NCI-H2029 (cell line): ENCODE measurements around the gene METTL16.
"Not testable (repeated sequence)": the region's sequence is repeated elsewhere in the genome, so short reads cannot be mapped to it uniquely, and the experiment has no call there.

Source experiments
- DNase-seq: peaks from one replicate; lab custom pipeline; 2025; lab: John Stamatoyannopoulos, UW

Gene METTL16, protein sequence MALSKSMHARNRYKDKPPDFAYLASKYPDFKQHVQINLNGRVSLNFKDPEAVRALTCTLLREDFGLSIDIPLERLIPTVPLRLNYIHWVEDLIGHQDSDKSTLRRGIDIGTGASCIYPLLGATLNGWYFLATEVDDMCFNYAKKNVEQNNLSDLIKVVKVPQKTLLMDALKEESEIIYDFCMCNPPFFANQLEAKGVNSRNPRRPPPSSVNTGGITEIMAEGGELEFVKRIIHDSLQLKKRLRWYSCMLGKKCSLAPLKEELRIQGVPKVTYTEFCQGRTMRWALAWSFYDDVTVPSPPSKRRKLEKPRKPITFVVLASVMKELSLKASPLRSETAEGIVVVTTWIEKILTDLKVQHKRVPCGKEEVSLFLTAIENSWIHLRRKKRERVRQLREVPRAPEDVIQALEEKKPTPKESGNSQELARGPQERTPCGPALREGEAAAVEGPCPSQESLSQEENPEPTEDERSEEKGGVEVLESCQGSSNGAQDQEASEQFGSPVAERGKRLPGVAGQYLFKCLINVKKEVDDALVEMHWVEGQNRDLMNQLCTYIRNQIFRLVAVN

GRCh38 chr17:2511462-2512369, at the start of gene METTL16:
METTL16 (minus strand) TSS chr17:2511888; CDS start chr17:2502331, 9,557 bp downstream.
- DNase-seq: peak; percentile 94

GRCh38 chr17:2560658-2561057, 49.0 kb upstream of the METTL16 start:
- DNase-seq: no peak

DNA sequence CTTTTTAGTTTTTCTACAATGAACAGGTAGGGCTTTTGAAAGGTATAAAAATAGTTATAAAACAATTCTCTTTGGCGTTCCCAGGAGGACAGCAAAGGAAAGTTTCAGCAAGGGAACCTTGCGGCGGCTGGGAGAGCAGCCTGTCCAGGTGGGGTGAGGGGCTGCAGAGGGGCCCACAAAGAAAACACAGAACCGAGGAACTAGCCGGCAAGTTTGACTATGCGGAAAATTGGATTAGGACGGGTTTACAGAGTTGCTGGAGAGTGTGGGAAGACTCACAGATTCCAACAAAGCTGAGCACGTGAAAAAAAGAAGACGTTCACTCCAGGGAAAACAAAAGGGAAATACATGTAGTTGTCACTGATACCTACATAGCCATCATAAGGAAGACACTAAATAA, 40.2 kb upstream of the METTL16 start:
- no peak for DNase-seq

DNA sequence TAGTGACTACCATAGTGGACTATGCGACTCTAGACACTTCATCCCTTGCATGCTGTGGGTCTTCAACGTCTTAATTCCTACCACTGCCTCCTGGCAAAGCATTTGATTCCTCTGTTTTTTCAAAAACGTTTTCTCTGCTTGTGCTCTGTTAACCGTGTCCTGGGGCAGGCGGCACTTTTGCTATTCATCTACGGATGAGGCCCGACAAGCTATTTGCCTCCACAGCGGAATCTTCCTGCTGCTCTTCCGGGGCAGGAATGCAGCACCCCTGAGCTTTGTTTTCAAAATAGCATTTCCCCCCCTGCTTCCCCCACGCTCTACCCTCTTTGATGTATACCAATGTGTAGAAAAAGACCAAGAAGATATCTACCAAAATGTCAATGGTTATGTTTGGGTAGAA, 39.8 kb upstream of the METTL16 start:
- no peak for DNase-seq

DNA sequence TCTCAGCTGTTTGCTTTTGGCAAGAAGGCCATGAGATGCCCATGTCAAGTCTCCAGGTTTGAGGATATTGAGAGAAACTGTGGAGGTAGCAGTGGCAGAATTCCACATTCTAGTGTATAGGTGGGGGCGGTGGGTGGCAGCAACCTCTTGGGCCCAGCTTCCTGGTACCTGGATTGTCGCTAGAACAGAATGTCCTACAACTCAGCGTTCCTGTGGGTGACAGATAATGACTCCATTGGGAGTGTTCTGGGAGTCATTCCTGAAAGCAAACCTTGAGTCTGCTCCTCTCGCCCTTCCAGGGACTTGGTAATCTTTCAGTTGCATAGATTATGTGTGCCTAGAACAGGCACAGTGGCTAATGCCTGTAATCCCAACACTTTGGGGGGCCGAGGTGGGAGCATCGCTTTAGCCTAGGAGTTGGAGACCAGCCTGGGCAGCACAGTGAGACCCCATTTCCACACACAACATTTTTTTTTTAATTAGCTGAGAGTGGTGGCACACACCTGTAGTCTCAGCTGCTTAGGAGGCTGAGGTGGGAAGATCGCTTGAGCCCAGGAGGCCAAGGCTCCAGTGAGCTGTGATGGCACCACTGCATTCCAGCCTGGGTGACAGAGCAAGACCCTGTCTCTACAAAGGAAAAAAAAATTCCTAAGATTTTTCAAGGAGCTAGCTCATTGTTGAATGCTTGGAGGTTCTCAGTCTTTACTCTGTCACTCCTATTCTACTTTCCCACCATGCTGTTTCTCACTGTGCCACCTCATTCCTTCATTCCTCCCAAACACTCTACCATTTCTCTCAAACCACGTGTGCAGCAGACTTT, 37.9 kb upstream of the METTL16 start:
- DNase-seq: no peak

DNA sequence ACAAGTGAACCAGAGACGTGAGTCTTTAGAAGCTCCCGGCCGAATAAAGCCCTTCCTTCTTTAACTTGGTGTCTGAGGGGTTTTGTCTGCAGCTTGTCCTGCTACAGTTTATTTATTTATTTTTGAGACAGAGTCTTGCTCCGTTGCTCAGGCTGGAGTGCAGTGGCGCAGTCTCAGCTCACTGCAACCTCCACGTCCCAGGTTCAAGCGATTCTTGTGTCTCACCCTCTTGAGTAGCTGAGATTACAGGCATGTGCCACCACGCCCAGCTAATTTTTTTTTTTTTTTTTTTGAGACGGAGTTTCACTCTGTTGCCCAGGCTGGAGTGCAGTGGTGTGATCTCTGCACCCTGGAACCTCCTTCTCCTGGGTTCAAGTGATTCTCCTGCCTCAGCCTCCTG, 36.3 kb upstream of the METTL16 start:
- not testable (repeated sequence) for DNase-seq

GRCh38 chr17:2547176-2547575, 35.5 kb upstream of the METTL16 start:
- no peak for DNase-seq

GRCh38 chr17:2545393-2545792, 33.7 kb upstream of the METTL16 start:
- no peak for DNase-seq

DNA sequence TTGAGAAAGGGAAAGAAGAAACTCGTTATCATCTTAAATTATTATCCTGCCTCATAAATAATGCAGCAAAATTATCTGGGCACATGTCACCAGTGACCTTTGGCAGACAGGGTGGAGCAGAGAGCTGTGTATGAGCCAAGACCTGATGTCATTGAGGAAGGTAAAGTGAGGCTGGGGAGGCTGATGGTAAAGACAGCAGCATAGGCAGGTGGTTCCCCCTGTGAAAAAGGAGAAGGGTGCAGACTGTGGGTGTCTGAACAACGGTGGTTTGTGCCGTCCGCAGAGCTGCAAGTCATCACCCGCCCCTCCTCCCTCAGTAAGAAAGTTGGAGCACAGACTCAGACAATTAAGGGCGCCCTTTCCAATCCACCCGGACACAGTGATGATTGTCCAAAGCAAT, 30.8 kb upstream of the METTL16 start:
- DNase-seq: no peak

DNA sequence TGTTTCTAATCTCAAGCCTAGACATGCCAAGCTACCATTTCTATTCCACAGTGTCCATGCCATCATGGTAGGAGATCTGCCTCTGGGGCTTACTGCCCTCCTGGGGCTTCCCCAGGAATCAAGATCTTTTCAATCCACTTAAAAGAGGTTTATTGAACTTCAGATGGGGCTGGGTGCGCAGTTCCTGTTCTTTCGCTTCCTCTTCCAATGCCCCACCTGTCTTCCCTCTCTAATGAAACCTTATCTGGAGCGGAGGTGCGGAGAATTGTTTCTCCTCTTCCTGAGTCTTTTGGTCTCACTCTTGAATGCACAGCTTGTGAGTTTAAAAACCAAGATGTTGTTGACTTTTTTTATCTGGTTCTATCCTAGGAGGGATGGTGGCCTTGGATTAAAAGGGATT, 30.4 kb upstream of the METTL16 start:
- DNase-seq: no peak

DNA sequence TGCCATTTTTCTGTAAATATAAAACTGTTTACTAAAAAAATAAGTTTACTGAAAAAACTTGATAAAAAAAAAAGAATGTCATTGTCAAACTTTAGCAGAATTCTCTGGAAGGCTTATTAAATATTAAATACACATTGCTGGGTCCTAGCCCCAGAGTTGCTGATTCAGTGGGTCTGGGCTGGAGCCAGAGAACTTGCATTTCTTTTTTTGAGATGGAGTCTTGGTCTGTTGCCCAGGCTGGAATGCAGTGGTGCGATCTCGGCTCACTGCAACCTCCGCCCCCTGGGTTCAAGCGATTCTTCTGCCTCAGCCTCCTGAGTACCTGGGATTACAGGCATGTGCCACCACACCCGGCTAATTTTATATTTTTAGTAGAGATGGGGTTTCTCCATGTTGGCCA, 25.9 kb upstream of the METTL16 start:
- DNase-seq: not testable (repeated sequence)

DNA sequence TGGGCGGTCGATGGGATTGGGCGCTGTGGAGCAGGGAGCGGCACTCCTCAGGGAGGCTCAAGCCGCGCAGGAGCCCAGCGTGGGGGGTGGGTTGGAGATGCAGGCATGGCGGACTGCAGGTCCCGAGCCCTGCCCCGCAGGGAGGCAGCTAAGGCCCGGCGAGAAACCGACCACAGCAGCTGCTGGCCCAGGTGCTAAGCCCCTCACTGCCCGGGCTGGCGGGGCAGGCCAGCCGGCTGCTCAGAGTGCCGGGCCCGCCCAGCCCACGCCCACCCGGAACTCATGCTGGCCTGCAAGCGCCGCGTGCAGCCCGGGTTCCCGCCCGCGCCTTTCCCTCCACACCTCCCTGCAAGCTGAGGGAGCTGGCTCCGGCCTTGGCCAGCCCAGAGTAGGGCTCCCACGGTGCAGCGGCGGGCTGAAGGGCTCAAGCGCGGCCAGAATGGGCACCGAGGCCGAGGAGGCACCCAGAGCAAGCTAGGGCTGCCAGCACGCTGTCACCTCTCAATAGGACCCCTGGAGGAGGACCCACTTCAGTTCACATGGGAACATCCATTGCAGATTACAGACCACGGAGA, 20.5 kb upstream of the METTL16 start:
- no peak for DNase-seq

- DNase-seq: not testable (repeated sequence)
These were observed 19.7 kb upstream of the METTL16 start for GRCh38 chr17:2531243-2531954.

DNA sequence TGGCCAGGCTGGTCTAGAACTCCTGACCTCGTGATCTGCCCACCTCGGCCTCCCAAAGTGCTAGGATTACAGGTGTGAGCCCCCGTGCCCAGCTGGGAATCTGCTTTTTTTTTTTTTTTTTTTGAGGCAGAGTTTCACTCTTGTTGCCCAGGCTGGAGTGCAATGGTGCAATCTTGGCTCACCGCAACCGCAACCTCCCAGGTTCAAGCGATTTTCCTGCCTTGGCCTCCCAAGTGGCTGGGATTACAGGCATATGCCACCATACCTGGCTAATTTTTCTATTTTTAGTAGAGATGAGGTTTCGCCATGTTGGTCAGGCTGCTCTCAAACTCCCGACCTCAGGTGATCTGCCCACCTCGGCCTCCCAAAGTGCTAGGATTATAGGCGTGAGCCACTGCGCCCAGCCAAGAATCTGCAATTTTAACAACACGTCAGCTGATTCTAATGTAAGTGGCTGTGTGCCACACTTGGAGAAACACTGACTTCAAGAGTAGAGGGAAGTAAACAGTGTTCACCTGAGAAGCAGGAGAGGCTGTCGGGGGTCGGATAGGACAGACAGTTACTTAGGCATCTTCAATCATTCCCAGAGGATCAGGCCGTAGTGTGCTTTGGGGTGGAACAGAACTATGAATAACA, 10.2 kb upstream of the METTL16 start:
- DNase-seq: not testable (repeated sequence)

GRCh38 chr17:2521257-2521656, 9.6 kb upstream of the METTL16 start:
- no peak for DNase-seq

- DNase-seq: no peak
These were observed 5.9 kb upstream of the METTL16 start for GRCh38 chr17:2517539-2517938.

GRCh38 chr17:2511138-2511461, 588 bp downstream of the METTL16 start:
- DNase-seq: no peak

- no peak for DNase-seq
These were observed 1.1 kb downstream of the METTL16 start for GRCh38 chr17:2510559-2510958.

- no peak for DNase-seq
These were observed 3.7 kb downstream of the METTL16 start for GRCh38 chr17:2508035-2508434.

DNA sequence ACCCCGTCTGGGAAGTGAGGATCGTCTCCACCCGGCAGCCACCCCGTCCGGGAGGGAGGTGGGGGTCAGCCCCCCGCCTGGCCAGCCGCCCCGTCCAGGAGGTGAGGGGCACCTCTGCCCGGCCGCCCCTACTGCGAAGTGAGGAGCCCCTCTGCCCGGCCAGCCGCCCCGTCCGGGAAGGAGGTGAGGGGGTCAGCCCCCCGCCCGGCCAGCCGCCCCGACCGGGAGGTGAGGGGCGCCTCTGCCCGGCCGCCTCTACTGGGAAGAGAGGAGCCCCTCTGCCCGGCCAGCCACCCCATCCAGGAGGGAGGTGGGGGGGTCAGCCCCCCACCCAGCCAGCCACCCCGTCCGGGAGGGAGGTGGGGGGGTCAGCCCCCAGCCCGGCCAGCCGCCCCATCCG, 4.7 kb downstream of the METTL16 start:
- not testable (repeated sequence) for DNase-seq
